NCI-H69 (cell line): ENCODE results near the gene HES6.

Experiments used
- DNase-seq: peaks from one replicate; lab custom pipeline; 2025; lab: John Stamatoyannopoulos, UW

The HES6 gene

DNA sequence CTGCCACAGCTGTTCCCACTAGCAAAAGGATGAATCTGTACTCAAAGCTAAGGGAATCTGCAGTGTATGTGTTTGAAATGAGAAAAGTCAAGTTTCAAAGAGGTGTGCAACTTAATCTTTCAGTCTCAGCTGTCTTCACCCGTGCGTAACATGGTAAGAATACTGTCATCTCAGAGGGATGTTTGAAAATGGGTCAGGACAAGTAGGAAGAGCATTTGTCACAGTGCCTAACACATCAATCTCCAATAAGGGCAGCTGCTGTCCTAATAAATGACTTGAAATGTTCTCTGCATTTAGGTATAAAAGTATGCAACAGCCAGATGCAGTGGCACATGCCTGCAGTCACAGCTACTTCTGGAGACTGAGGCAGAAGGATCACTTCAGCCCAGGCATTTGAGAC, 49.4 kb downstream of the HES6 start:
- DNase-seq, result no peak
